ENCODE results near the gene GPA33. TPM values are rescaled to one million over a fixed set of nuclear protein-coding genes. Genes with fewer than 3 reads are reported as not detected.

The GPA33 gene
- total RNA-seq, 1 donor, result not detected

- TF ChIP-seq CTCF (IDR thresholded peaks at IDR 0.05; ENCODE audit: extremely low read depth, low read depth, low read length), result no peak
- no peak overlapping the region for H3K27ac ChIP-seq (ENCODE audit: low read depth, low read length)
- H3K9me3 ChIP-seq (ENCODE audit: low read depth, low read length), result no peaks in the 10 kb centered on the region
- no peak overlapping the region for H2AFZ ChIP-seq (ENCODE audit: low read length)
- H3K4me1 ChIP-seq (ENCODE audit: insufficient read depth, low read length), result no peaks in the 10 kb centered on the region
- H3K36me3 ChIP-seq (ENCODE audit: insufficient read depth, low read length), result no peaks in the 10 kb centered on the region
- H3K27me3 ChIP-seq (ENCODE audit: insufficient read depth, low read length), result no peaks in the 10 kb centered on the region
- H4K20me1 ChIP-seq (ENCODE audit: insufficient read depth, low read length), result no peaks in the 10 kb centered on the region
- H3K79me2 ChIP-seq (ENCODE audit: insufficient read depth, low read length), result no peaks in the 10 kb centered on the region
- H3K4me2 ChIP-seq (ENCODE audit: insufficient read depth, low read length), result no peak overlapping the region
- no peak overlapping the region for H3K4me3 ChIP-seq (ENCODE audit: insufficient read depth, low read length)
- no peak for DNase-seq (ENCODE audit: insufficient read length, low spot score, missing footprints)
Measured at GRCh38 chr1:167092653-167093052, 2.5 kb upstream of the GPA33 start.

GRCh38 chr1:167089939-167090313, 251 bp downstream of the GPA33 start:
- H4K20me1 ChIP-seq (ENCODE audit: insufficient read depth, low read length), result no peaks in the 10 kb centered on the region
- no peaks in the 10 kb centered on the region for H3K4me1 ChIP-seq (ENCODE audit: insufficient read depth, low read length)
- no peak overlapping the region for H2AFZ ChIP-seq (ENCODE audit: low read length)
- H3K27me3 ChIP-seq (ENCODE audit: insufficient read depth, low read length), result no peaks in the 10 kb centered on the region
- no peak overlapping the region for H3K4me2 ChIP-seq (ENCODE audit: insufficient read depth, low read length)
- TF ChIP-seq CTCF (IDR thresholded peaks at IDR 0.05; ENCODE audit: extremely low read depth, low read depth, low read length), result no peak
- H3K27ac ChIP-seq (ENCODE audit: low read depth, low read length), result no peak overlapping the region
- no peak for DNase-seq (ENCODE audit: insufficient read length, low spot score, missing footprints)
- no peaks in the 10 kb centered on the region for H3K79me2 ChIP-seq (ENCODE audit: insufficient read depth, low read length)
- H3K4me3 ChIP-seq (ENCODE audit: insufficient read depth, low read length), result no peak overlapping the region
- no peaks in the 10 kb centered on the region for H3K9me3 ChIP-seq (ENCODE audit: low read depth, low read length)
- no peaks in the 10 kb centered on the region for H3K36me3 ChIP-seq (ENCODE audit: insufficient read depth, low read length)

- H3K36me3 ChIP-seq (ENCODE audit: insufficient read depth, low read length), result no peaks in the 10 kb centered on the region
- H3K9me3 ChIP-seq (ENCODE audit: low read depth, low read length), result no peaks in the 10 kb centered on the region
- DNase-seq (ENCODE audit: insufficient read length, low spot score, missing footprints), result no peak
- no peak overlapping the region for H2AFZ ChIP-seq (ENCODE audit: low read length)
- no peak overlapping the region for H3K27ac ChIP-seq (ENCODE audit: low read depth, low read length)
- no peak overlapping the region for H3K4me2 ChIP-seq (ENCODE audit: insufficient read depth, low read length)
- no peaks in the 10 kb centered on the region for H3K79me2 ChIP-seq (ENCODE audit: insufficient read depth, low read length)
- TF ChIP-seq CTCF (IDR thresholded peaks at IDR 0.05; ENCODE audit: extremely low read depth, low read depth, low read length), result no peak
- H3K27me3 ChIP-seq (ENCODE audit: insufficient read depth, low read length), result no peaks in the 10 kb centered on the region
- no peaks in the 10 kb centered on the region for H3K4me1 ChIP-seq (ENCODE audit: insufficient read depth, low read length)
- no peaks in the 10 kb centered on the region for H4K20me1 ChIP-seq (ENCODE audit: insufficient read depth, low read length)
- no peak overlapping the region for H3K4me3 ChIP-seq (ENCODE audit: insufficient read depth, low read length)
Measured at GRCh38 chr1:167088746-167089417, 1.3 kb downstream of the GPA33 start.

- no peaks in the 10 kb centered on the region for H3K79me2 ChIP-seq (ENCODE audit: insufficient read depth, low read length)
- no peak overlapping the region for H3K27ac ChIP-seq (ENCODE audit: low read depth, low read length)
- no peak for TF ChIP-seq CTCF (IDR thresholded peaks at IDR 0.05; ENCODE audit: extremely low read depth, low read depth, low read length)
- no peaks in the 10 kb centered on the region for H4K20me1 ChIP-seq (ENCODE audit: insufficient read depth, low read length)
- no peaks in the 10 kb centered on the region for H3K9me3 ChIP-seq (ENCODE audit: low read depth, low read length)
- H3K36me3 ChIP-seq (ENCODE audit: insufficient read depth, low read length), result no peaks in the 10 kb centered on the region
- H2AFZ ChIP-seq (ENCODE audit: low read length), result no peak overlapping the region
- H3K4me3 ChIP-seq (ENCODE audit: insufficient read depth, low read length), result no peak overlapping the region
- DNase-seq (ENCODE audit: insufficient read length, low spot score, missing footprints), result no peak
- no peak overlapping the region for H3K4me2 ChIP-seq (ENCODE audit: insufficient read depth, low read length)
- H3K4me1 ChIP-seq (ENCODE audit: insufficient read depth, low read length), result no peaks in the 10 kb centered on the region
- H3K27me3 ChIP-seq (ENCODE audit: insufficient read depth, low read length), result peaks cover 5% of the 10 kb centered on the region
Measured at GRCh38 chr1:167086768-167087167, 3.4 kb downstream of the GPA33 start.
